ENCODE measurements around the gene LRMDA.

Gene LRMDA

GRCh38 chr10:76245951-76246495 lies 814.6 kb downstream of the LRMDA start:
- no peak for DNase-seq (ENCODE audit: low read depth)
- TF ChIP-seq CTCF (conservative IDR thresholded peaks at IDR 0.05; ENCODE audit: low read length) = no peak

GRCh38 chr10:76248649-76249200 lies 817.3 kb downstream of the LRMDA start:
- TF ChIP-seq CTCF (conservative IDR thresholded peaks at IDR 0.05; ENCODE audit: low read length) = no peak
- no peak overlapping the region for H3K4me3 ChIP-seq (ENCODE audit: low read length)
- no peak for DNase-seq (ENCODE audit: low read depth)

More at GRCh38 chr10:76245951-76246495, 814.6 kb downstream of the LRMDA start:
- H3K4me3 ChIP-seq (ENCODE audit: low read length) = no peak overlapping the region

- TF ChIP-seq CTCF (conservative IDR thresholded peaks at IDR 0.05; ENCODE audit: low read length) = no peak
- H3K4me3 ChIP-seq (ENCODE audit: low read length) = no peak overlapping the region
- peak; percentile 98 for DNase-seq (ENCODE audit: low read depth)
These were observed 820.6 kb downstream of the LRMDA start for GRCh38 chr10:76251841-76252671.

- DNase-seq (ENCODE audit: low read depth) = no peak
These were observed 821.3 kb downstream of the LRMDA start for GRCh38 chr10:76252733-76253132.

GRCh38 chr10:76255241-76255640 lies 823.8 kb downstream of the LRMDA start:
- DNase-seq (ENCODE audit: low read depth) = peak; percentile 15
- no peak for TF ChIP-seq CTCF (conservative IDR thresholded peaks at IDR 0.05; ENCODE audit: low read length)
- no peak overlapping the region for H3K4me3 ChIP-seq (ENCODE audit: low read length)

More at GRCh38 chr10:76252733-76253132, 821.3 kb downstream of the LRMDA start:
- no peak overlapping the region for H3K4me3 ChIP-seq (ENCODE audit: low read length)
- TF ChIP-seq CTCF (conservative IDR thresholded peaks at IDR 0.05; ENCODE audit: low read length) = no peak

- TF ChIP-seq CTCF (conservative IDR thresholded peaks at IDR 0.05; ENCODE audit: low read length) = no peak
- DNase-seq (ENCODE audit: low read depth) = no peak
- no peak overlapping the region for H3K4me3 ChIP-seq (ENCODE audit: low read length)
These were observed 826.4 kb downstream of the LRMDA start for GRCh38 chr10:76257816-76258215.

Data from AG10803 (cell line).